ENCODE measurements around the gene RFT1.

DNA sequence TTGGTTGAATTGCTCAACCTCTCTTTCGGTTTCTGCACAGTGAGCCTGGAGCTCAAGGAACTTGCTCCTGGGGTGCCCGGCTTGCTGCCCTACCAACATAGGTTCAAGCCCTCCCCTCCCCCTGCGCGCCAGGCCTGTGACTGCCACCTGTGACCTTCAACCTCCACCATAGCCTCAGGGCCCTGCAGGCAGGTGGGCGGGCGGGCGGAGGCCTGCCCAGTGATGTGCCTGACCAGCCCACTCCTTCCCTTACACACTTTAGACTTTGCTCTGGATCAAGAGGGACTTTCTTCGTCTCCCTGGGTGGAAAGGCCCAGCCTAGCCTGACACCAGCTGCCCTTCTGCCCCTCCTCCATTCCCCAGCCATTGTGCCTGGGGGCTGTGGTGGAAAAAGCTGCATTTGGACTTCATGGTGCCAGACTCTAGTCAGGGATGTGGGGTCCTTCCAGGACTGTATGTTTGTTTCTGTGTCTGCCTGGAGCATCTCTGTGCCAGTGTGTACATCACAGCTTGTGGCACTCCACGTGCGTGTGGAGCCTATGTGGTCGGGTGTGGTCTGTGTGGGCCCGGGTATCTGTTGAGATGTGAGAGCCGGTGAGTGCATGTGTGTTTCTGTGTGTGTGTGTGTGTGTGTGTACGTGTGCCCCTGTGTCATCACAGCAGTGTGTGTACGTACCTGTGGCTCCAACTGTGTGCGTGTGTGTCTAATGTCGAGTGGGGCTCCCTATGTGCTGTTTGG, 40.3 kb upstream of the RFT1 start:
- TF ChIP-seq, protein P1, sequence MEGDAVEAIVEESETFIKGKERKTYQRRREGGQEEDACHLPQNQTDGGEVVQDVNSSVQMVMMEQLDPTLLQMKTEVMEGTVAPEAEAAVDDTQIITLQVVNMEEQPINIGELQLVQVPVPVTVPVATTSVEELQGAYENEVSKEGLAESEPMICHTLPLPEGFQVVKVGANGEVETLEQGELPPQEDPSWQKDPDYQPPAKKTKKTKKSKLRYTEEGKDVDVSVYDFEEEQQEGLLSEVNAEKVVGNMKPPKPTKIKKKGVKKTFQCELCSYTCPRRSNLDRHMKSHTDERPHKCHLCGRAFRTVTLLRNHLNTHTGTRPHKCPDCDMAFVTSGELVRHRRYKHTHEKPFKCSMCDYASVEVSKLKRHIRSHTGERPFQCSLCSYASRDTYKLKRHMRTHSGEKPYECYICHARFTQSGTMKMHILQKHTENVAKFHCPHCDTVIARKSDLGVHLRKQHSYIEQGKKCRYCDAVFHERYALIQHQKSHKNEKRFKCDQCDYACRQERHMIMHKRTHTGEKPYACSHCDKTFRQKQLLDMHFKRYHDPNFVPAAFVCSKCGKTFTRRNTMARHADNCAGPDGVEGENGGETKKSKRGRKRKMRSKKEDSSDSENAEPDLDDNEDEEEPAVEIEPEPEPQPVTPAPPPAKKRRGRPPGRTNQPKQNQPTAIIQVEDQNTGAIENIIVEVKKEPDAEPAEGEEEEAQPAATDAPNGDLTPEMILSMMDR (IDR thresholded peaks at IDR 0.05; ENCODE audit: low read depth, low read length): no peak
- no peak for TF ChIP-seq EZH2phosphoT487 (IDR thresholded peaks at IDR 0.05; ENCODE audit: low read depth)

Measured in OCI-LY3 (cell line).